Renal pelvis (tissue), 12 donors: ENCODE measurements around the gene SOX2. TPM values are rescaled to one million over a fixed set of nuclear protein-coding genes. Genes with fewer than 3 reads are reported as not detected.
A peak's percentile ranks its signal among the peaks of the same experiment; 100 is the strongest.

ENCODE experiments used
- DNase-seq: peaks from one replicate; pipeline ENCODE4 v3.0.0-alpha.2; 2013
- long read RNA-seq, 16 experiments: transcript quantifications; one replicate each; lab custom pipeline, GENCODE V29; 2026
- polyA plus RNA-seq, 3 donors: library from polyadenylated mRNA; unstranded; fragments of 120-200 nt; gene quantifications; one replicate each; pipeline ENCODE4 v1.2.1, GENCODE V29; 2013; ENCODE audit not compliant: insufficient read length in 3 of 3

SOX2 gene
- under 1 TPM; 0.41 to 0.63 (median 0.53) TPM for polyA plus RNA-seq
- long read RNA-seq, donor 1, partial matches to known transcripts: 0 of 1 reads
- long read RNA-seq, donor 1, other reads (novel, unspliced or antisense): 0 of 1 reads
- long read RNA-seq, donor 2: 0 reads
- long read RNA-seq, donor 3: 0 reads
- long read RNA-seq, donor 4, partial matches to known transcripts: 0 of 2 reads
- long read RNA-seq, donor 4, other reads (novel, unspliced or antisense): 0 of 2 reads
- long read RNA-seq, donor 5, partial matches to known transcripts: 0 of 1 reads
- long read RNA-seq, donor 5, other reads (novel, unspliced or antisense): 0 of 1 reads
- long read RNA-seq, donor 6, partial matches to known transcripts: 0 of 1 reads
- long read RNA-seq, donor 6, other reads (novel, unspliced or antisense): 0 of 1 reads
- long read RNA-seq, donor 7, partial matches to known transcripts: 0 of 2 reads
- long read RNA-seq, donor 7, other reads (novel, unspliced or antisense): 0 of 2 reads
- long read RNA-seq, donor 8: 0 reads
- long read RNA-seq, donor 9, partial matches to known transcripts: 0 of 1 reads
- long read RNA-seq, donor 9, other reads (novel, unspliced or antisense): 0 of 1 reads
- long read RNA-seq, donor 10: 0 reads
- long read RNA-seq, donor 11: 0 reads
- long read RNA-seq, donor 12: 0 reads
- long read RNA-seq, donor 13: 0 reads
- long read RNA-seq, donor 14: 0 reads
- long read RNA-seq, donor 15, transcript SOX2-201 (1 exons, 2,513 nt): major isoform, 14 of 14 reads
- long read RNA-seq, donor 15, partial matches to known transcripts: 0 of 14 reads
- long read RNA-seq, donor 15, other reads (novel, unspliced or antisense): 0 of 14 reads
- long read RNA-seq, donor 16, partial matches to known transcripts: 0 of 2 reads
- long read RNA-seq, donor 16, other reads (novel, unspliced or antisense): 0 of 2 reads

GRCh38 chr3:181711325-181712135 lies at the start of gene SOX2:
Gene SOX2 (plus strand): TSS chr3:181711925. CDS start chr3:181712361, 436 bp downstream.
- DNase-seq: peak; percentile 80

- no peak for DNase-seq
These were observed 28.2 kb upstream of the SOX2 start for GRCh38 chr3:181683563-181683962.

- DNase-seq: no peak
These were observed 24.5 kb upstream of the SOX2 start for GRCh38 chr3:181687190-181687589.

GRCh38 chr3:181687731-181688130 lies 24.0 kb upstream of the SOX2 start:
- no peak for DNase-seq

GRCh38 chr3:181689546-181689945 lies 22.2 kb upstream of the SOX2 start:
- no peak for DNase-seq

GRCh38 chr3:181690769-181691168 lies 21.0 kb upstream of the SOX2 start:
- DNase-seq: no peak

- DNase-seq: no peak
These were observed 19.8 kb upstream of the SOX2 start for GRCh38 chr3:181691901-181692300.

GRCh38 chr3:181692311-181693145 lies 19.2 kb upstream of the SOX2 start:
- DNase-seq: no peak

- no peak for DNase-seq
These were observed 18.4 kb upstream of the SOX2 start for GRCh38 chr3:181693280-181693679.

- DNase-seq: no peak
These were observed 16.7 kb upstream of the SOX2 start for GRCh38 chr3:181694805-181695660.

- no peak for DNase-seq
These were observed 15.8 kb upstream of the SOX2 start for GRCh38 chr3:181695661-181696491.

GRCh38 chr3:181696626-181697230 lies 15.0 kb upstream of the SOX2 start:
- no peak for DNase-seq

GRCh38 chr3:181698263-181698954 lies 13.3 kb upstream of the SOX2 start:
- DNase-seq: no peak

- DNase-seq: no peak
These were observed 12.4 kb upstream of the SOX2 start for GRCh38 chr3:181699171-181699903.

GRCh38 chr3:181700168-181701087 lies 11.3 kb upstream of the SOX2 start:
- peak; percentile 88 for DNase-seq

- no peak for DNase-seq
These were observed 10.6 kb upstream of the SOX2 start for GRCh38 chr3:181701096-181701495.
